Panc1 (cell line): Measurements from ENCODE around the gene SRMS. TPM values are rescaled to one million over a fixed set of nuclear protein-coding genes. Genes with fewer than 3 reads are reported as not detected.
"Not testable (repeated sequence)": the region's sequence is repeated elsewhere in the genome, so short reads cannot be mapped to it uniquely, and the experiment has no call there.

ENCODE experiments used
- ATAC-seq: fragments of 200-7000 bp; cut with Tn5 transposase; 2 replicates; pipeline ENCODE4 v1.9.1; 2020; ENCODE audit warnings: mild to moderate bottlenecking, moderate library complexity
- BruUV-seq: library from RNA; stranded (reverse); fragments of 400-500 nt; replicated peaks from 2 replicates; lab custom pipeline; 2021; lab: Mats Ljungman, UMichigan
- CTCF ChIA-PET: fragments of 300-600 bp; sonication (Branson Sonifier 250); formaldehyde crosslinking; loops from one replicate; lab custom pipeline; 2022; ENCODE audit warnings: antibody characterized with exemption; lab: Charles Lee
- POLR2A ChIA-PET: fragments of 300-600 bp; sonication (Branson Sonifier 250); formaldehyde crosslinking; loops from one replicate; lab custom pipeline; 2022; ENCODE audit warnings: antibody characterized with exemption; lab: Charles Lee
- DNase-seq: peaks from one replicate; pipeline ENCODE4 v3.0.0-alpha.2; 2010; ENCODE audit warnings: low read depth, low spot score
- H3K27ac ChIP-seq: 2 replicates; pipeline ENCODE4 v1.5.1; 2011; ENCODE audit warnings: mild to moderate bottlenecking, low read length, inconsistent platforms
- H3K27me3 ChIP-seq: fragments of 200-500 bp; sonication (Bioruptor generic); 2 replicates; pipeline ENCODE4 v1.6.0; 2014; ENCODE audit warnings: low read length, inconsistent platforms; ENCODE audit not compliant: control insufficient read depth, insufficient read depth
- H3K36me3 ChIP-seq: fragments of 200-500 bp; sonication (Bioruptor generic); 2 replicates; pipeline ENCODE4 v1.5.1; 2014; ENCODE audit warnings: inconsistent platforms, mild to moderate bottlenecking, low read length, moderate library complexity; ENCODE audit not compliant: control insufficient read depth, insufficient read depth
- H3K4me1 ChIP-seq: 2 replicates; pipeline ENCODE4 v1.5.1; 2011; ENCODE audit warnings: inconsistent platforms, mild to moderate bottlenecking, low read length, moderate library complexity; ENCODE audit not compliant: control insufficient read depth, insufficient read depth
- H3K4me3 ChIP-seq, 2 experiments: 2 replicates each; pipeline ENCODE4 v1.5.1; 2011 to 2012; ENCODE audit warnings: low read depth in 2 of 2, low read length in 2 of 2, mild to moderate bottlenecking in 2 of 2, inconsistent platforms in 1 of 2, moderate library complexity in 1 of 2
- H3K9me3 ChIP-seq: fragments of 200-500 bp; sonication (Bioruptor generic); 2 replicates; pipeline ENCODE4 v1.5.1; 2014; ENCODE audit warnings: low read depth, mild to moderate bottlenecking, inconsistent platforms, low read length, moderate library complexity; ENCODE audit not compliant: control insufficient read depth, insufficient read depth
- POLR2AphosphoS5 ChIP-seq: IDR thresholded peaks from 2 replicates; pipeline ENCODE4 v1.6.1; 2012; ENCODE audit warnings: mild to moderate bottlenecking, low read depth, low read length, moderate library complexity
- SIN3A ChIP-seq: IDR thresholded peaks from 2 replicates; pipeline ENCODE4 v1.6.1; 2012; ENCODE audit warnings: low read depth, mild to moderate bottlenecking, low read length, moderate library complexity, borderline replicate concordance; ENCODE audit not compliant: insufficient read depth
- TCF7L2 ChIP-seq: IDR thresholded peaks from 2 replicates; pipeline ENCODE4 v1.6.1; 2011; ENCODE audit warnings: mild to moderate bottlenecking, low read depth, low read length, inconsistent platforms
- in situ Hi-C: cut with HindIII; loops from 2 replicates; pipeline ENCODE4 v1.10.0; 2016; ENCODE audit warnings: low sequenced_read_pairs, low pct_unique_long_range_greater_than_20kb
- intact Hi-C: fragments of 100-400 bp; cut with micrococcal nuclease; formaldehyde crosslinking; loops from one replicate; pipeline ENCODE4 v1.10.0; 2022; ENCODE audit not compliant: unreplicated experiment
- total RNA-seq: library from RNA; stranded (reverse); gene quantifications from one replicate; pipeline ENCODE4 v1.2.1, GENCODE V29; 2021; ENCODE audit not compliant: unreplicated experiment
- TF ChIP-seq, protein P1 (sequence below), 2 experiments: IDR thresholded peaks; 2 replicates each; pipeline ENCODE4 v1.6.1; 2011 to 2012; ENCODE audit warnings: low read depth in 2 of 2, control low read depth in 1 of 2, low read length in 1 of 2, mild to moderate bottlenecking in 1 of 2, moderate library complexity in 1 of 2; ENCODE audit not compliant: insufficient read depth in 1 of 2
- TF ChIP-seq, protein P2 (sequence below): fragments of 450-650 bp; IDR thresholded peaks from 2 replicates; pipeline ENCODE4 v1.5.1; 2017; ENCODE audit warnings: mild to moderate bottlenecking

Gene SRMS
- total RNA-seq, 1 experiment from 2014 or later = not detected

- no peaks in the 10 kb centered on the region for H3K27me3 ChIP-seq
- no peaks in the 10 kb centered on the region for H3K9me3 ChIP-seq
- H3K4me3 ChIP-seq = no peak overlapping the region
- intact Hi-C loops = no loop called here
- in situ Hi-C loops = no loop called here
- CTCF ChIA-PET = no interaction called here
- no TSS peak for BruUV-seq
- ATAC-seq = no peak
- TF ChIP-seq, protein P1, sequence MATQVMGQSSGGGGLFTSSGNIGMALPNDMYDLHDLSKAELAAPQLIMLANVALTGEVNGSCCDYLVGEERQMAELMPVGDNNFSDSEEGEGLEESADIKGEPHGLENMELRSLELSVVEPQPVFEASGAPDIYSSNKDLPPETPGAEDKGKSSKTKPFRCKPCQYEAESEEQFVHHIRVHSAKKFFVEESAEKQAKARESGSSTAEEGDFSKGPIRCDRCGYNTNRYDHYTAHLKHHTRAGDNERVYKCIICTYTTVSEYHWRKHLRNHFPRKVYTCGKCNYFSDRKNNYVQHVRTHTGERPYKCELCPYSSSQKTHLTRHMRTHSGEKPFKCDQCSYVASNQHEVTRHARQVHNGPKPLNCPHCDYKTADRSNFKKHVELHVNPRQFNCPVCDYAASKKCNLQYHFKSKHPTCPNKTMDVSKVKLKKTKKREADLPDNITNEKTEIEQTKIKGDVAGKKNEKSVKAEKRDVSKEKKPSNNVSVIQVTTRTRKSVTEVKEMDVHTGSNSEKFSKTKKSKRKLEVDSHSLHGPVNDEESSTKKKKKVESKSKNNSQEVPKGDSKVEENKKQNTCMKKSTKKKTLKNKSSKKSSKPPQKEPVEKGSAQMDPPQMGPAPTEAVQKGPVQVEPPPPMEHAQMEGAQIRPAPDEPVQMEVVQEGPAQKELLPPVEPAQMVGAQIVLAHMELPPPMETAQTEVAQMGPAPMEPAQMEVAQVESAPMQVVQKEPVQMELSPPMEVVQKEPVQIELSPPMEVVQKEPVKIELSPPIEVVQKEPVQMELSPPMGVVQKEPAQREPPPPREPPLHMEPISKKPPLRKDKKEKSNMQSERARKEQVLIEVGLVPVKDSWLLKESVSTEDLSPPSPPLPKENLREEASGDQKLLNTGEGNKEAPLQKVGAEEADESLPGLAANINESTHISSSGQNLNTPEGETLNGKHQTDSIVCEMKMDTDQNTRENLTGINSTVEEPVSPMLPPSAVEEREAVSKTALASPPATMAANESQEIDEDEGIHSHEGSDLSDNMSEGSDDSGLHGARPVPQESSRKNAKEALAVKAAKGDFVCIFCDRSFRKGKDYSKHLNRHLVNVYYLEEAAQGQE (IDR thresholded peaks at IDR 0.05; ENCODE audit: insufficient read depth in 1 of 2, low read depth in 2 of 2, low read length in 1 of 2) = no peak
- TF ChIP-seq SIN3A = no peak
- TF ChIP-seq POLR2AphosphoS5 = no peak
- TF ChIP-seq TCF7L2 = no peak
- TF ChIP-seq, protein P2, sequence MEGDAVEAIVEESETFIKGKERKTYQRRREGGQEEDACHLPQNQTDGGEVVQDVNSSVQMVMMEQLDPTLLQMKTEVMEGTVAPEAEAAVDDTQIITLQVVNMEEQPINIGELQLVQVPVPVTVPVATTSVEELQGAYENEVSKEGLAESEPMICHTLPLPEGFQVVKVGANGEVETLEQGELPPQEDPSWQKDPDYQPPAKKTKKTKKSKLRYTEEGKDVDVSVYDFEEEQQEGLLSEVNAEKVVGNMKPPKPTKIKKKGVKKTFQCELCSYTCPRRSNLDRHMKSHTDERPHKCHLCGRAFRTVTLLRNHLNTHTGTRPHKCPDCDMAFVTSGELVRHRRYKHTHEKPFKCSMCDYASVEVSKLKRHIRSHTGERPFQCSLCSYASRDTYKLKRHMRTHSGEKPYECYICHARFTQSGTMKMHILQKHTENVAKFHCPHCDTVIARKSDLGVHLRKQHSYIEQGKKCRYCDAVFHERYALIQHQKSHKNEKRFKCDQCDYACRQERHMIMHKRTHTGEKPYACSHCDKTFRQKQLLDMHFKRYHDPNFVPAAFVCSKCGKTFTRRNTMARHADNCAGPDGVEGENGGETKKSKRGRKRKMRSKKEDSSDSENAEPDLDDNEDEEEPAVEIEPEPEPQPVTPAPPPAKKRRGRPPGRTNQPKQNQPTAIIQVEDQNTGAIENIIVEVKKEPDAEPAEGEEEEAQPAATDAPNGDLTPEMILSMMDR = no peak
- H3K4me1 ChIP-seq = peaks cover 7% of the 10 kb centered on the region
- no peak overlapping the region for H3K27ac ChIP-seq
- POLR2A ChIA-PET = no interaction called here
- no peak for DNase-seq
- peaks cover 4% of the 10 kb centered on the region; the same call in 1 of the 2 replicates for H3K36me3 ChIP-seq
Observed at GRCh38 chr20:63518351-63518861, 29.1 kb downstream of the SRMS start.

- no TSS peak for BruUV-seq
- ChIA-PET POLR2A (no interaction called here), CTCF (interaction anchor here (0.6 to 0.8 kb wide), 2 partner anchors 11 to 57 kb away, joined by 3 to 6 read pairs; no protein-coding TSS in a partner anchor)
- H3K27me3 ChIP-seq = no peaks in the 10 kb centered on the region
- in situ Hi-C loops = no loop called here
- H3K4me3 ChIP-seq = no peak overlapping the region
- H3K4me1 ChIP-seq = peaks cover 7% of the 10 kb centered on the region
- no peak overlapping the region for H3K27ac ChIP-seq
- peaks cover 4% of the 10 kb centered on the region; the same call in 1 of the 2 replicates for H3K36me3 ChIP-seq
- TF ChIP-seq, protein P2 = no peak
- TF ChIP-seq TCF7L2 (no peak), POLR2AphosphoS5 (no peak), SIN3A (no peak)
- TF ChIP-seq, protein P1 (IDR thresholded peaks at IDR 0.05; ENCODE audit: insufficient read depth in 1 of 2, low read depth in 2 of 2, low read length in 1 of 2) = no peak
- no peaks in the 10 kb centered on the region for H3K9me3 ChIP-seq
- ATAC-seq = no peak
- no peak for DNase-seq
- intact Hi-C loops = no loop called here
Observed at GRCh38 chr20:63517376-63518309, 29.9 kb downstream of the SRMS start.

GRCh38 chr20:63514520-63514919, 33.0 kb downstream of the SRMS start:
- intact Hi-C loops, H3K4me3 ChIP-seq, H3K9me3 ChIP-seq, BruUV-seq, in situ Hi-C loops, DNase-seq, CTCF ChIA-PET, H3K27ac ChIP-seq, H3K4me1 ChIP-seq, H3K27me3 ChIP-seq, ATAC-seq, H3K36me3 ChIP-seq, POLR2A ChIA-PET: not testable (repeated sequence)
